HG02970 (cell line): ENCODE data around the gene CBX6.

Experiments used
- ATAC-seq: cut with Tn5 transposase; IDR thresholded peaks from one replicate; pipeline ENCODE4 v1.9.1; 2021; ENCODE audit warnings: mild to moderate bottlenecking, moderate library complexity, moderate number of reproducible peaks; ENCODE audit not compliant: unreplicated experiment, low FRiP score

CBX6 gene

DNA sequence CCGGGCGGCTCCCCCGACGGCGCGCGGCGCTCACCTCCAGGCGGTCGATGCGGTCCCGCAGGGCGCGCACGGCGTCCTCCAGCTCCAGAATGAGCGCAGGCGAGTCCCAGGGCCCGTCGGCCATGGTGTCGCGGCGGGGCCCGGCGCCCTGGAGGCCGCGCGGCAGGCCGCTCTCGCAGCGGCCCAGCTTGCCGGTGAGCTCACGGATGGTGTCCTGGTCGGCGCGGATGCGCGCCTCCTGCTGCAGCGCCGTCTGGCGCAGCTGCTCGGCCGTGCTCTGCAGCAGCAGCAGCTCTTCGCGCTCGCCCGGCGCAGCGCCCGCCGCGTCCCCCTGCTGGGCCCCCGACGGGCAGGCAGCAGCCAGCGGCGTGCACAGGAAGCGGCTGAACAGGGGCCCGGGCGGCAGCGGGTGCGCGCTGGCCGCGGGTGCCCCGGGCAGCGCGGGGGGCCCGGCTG is 28.8 kb downstream of the CBX6 start:
- ATAC-seq: no peak

DNA sequence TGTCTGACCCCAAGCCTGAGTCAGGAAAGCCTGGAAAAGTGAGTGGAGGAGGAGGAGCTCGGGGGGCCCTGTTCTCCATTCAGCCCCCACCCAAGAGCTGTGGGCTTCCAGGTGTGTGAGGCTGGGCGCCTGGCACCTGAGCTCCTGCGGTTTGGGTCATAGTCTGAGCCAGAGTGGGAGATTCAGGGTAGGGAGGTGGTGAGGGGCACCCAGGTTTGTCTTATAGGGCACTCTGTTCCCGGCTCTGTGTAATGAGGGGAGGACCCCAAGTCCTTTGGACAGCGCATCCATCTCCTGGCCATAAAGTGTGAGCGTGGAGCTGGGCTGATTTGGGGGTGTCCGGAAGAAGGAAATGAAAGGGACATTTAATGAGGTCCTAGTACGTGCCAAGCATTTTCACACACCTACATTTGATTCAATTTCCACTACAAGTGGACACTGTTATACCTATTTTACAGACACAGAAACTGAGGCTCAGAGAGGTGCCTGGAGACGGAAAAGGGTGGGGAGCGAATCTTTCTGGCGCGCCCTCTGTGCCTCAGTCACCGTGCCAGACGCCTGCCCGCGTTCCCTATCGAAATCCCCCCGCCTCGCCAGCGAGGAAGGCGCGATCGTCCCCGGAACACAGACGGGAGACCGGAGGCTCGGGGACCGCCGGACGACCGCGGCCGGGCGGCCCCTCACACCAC is 29.4 kb downstream of the CBX6 start:
- no peak for ATAC-seq

DNA sequence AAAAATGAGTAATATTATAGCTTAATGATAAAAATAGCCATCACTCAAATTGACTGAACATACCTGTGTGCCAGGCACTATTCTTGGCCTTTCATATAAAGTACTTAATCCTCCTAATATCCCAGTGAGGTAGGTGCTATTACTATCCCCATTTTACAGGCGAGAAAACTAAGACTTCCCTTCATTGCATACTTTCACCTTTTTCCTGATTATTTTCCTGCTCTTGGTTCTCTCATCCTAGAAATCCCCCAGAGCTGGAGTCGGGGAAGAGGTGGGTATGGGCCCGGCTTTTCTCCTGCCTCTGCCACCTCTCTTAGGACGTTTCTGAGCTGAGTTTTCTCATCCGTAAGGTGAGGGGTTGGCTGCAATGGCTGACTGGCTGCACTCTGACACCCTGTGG is 30.4 kb downstream of the CBX6 start:
- ATAC-seq: no peak

GRCh38 chr22:38841211-38841610 is 30.8 kb downstream of the CBX6 start:
- no peak for ATAC-seq

- no peak for ATAC-seq
Measured at GRCh38 chr22:38840129-38840528, 31.9 kb downstream of the CBX6 start.

GRCh38 chr22:38839686-38840085 is 32.3 kb downstream of the CBX6 start:
- ATAC-seq: no peak

GRCh38 chr22:38837414-38837928 is 34.5 kb downstream of the CBX6 start:
- no peak for ATAC-seq

DNA sequence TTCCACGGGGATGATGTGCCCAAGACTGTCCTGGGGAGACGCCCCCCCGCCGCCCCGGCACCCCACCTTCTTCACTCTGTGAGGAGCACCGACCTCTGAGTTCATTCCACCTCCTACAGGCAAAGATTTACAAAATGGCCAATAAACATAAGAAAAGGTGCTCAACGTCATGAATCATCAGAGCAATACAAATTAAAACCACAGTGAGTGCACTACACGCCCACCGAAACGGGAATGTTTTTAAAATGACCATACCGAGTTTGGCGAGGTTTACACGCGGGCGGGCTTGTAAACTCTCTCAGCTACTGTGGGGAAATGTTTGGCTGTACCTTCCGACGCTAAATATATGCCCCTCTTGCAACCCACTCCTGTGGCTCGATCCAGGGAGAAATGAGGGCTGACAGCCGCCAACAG is 36.1 kb downstream of the CBX6 start:
- ATAC-seq: no peak

- no peak for ATAC-seq
Measured at GRCh38 chr22:38834991-38835390, 37.0 kb downstream of the CBX6 start.

DNA sequence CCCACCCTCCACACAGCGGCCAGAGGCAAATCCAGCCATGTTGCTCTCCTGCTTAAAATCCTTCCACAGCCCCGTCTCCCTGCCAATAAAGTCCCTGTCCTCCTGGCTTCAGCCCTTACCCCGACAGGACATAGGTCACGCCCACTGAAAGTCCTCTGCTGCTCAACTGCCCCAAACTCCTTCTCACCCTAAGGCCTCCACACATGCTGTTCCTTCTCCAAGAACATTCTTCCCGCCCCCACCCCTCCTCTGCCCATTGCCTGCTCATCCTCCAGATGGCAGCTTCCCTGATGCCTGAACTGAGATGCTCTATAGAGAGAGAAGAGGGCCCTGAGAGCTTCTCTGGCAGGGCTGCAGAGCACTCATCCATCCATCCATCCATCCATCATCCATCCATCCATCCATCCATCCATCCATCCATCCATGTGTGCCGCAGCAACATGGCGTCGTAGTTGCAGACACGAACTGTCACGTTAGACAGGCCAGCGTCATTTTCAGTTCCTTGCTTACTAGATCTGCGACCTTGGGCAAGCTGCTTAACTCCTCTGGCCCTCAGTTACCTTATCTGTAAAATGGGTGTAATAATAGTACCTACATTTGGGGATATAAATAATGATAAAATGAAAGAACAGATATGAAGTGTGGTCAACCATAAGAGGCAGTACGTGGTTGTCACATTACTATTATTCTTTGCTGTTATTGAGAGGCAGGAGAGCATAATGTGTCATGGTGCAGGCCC is 37.6 kb downstream of the CBX6 start:
- no peak for ATAC-seq

GRCh38 chr22:38833061-38833460 is 39.0 kb downstream of the CBX6 start:
- no peak for ATAC-seq

- no peak for ATAC-seq
Measured at GRCh38 chr22:38832005-38832978, 39.7 kb downstream of the CBX6 start.

- no peak for ATAC-seq
Measured at GRCh38 chr22:38831166-38831945, 40.7 kb downstream of the CBX6 start.

DNA sequence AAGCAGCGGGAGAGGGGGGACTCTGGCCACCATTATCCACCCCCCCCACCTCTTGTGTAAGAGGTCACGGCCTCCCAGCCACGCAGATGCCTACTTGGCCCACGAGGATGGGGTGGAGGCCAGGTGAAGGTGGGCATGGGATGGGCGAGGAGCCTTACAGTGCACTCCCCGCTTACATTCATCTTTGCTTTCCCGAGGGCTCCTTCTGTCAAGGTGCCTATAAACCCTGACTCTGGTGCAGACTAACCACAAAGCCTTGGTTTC is 41.2 kb downstream of the CBX6 start:
- ATAC-seq: no peak

DNA sequence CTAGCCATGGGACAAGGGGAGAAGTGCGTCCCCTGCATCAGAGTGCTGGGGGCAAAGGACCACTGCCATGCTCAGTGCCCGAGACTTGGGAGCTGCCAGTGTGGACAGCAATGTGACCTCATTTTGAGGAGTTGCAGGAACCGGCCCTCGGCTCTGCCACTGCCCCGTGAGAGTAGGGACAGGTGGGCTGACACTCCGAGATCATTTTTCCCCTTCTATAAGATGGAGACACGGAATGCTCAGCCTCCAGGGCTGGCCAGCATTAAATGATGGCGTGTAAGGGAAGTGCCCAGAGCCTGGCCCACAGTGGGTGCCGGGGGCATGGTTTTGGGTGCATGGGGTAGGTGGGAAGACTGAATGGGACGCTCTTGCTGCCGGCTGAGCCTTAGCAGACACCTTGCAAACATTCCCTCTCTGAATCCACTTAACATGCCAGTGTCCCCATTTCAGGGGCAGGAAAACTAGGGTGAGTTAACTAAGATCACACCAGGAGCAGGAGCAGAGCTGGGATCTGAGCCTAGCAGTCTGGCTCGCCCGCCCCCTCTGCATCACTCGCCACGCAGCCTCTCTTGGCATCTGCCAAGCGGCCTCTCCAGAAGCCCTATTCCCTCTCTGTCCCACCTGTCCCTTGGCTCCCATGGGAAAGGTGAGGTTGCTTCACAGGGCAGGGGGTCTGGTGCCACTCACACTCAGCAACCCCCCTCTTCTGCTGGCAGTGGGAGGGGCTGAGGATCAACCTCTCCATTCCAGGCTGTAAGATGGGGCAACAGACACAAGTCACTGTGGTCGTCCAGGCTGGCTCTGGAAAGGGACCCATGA is 41.8 kb downstream of the CBX6 start:
- ATAC-seq: no peak

GRCh38 chr22:38829485-38829884 is 42.5 kb downstream of the CBX6 start:
- no peak for ATAC-seq

- no peak for ATAC-seq
Measured at GRCh38 chr22:38828616-38829205, 43.3 kb downstream of the CBX6 start.

GRCh38 chr22:38828191-38828590 is 43.8 kb downstream of the CBX6 start:
- ATAC-seq: no peak

DNA sequence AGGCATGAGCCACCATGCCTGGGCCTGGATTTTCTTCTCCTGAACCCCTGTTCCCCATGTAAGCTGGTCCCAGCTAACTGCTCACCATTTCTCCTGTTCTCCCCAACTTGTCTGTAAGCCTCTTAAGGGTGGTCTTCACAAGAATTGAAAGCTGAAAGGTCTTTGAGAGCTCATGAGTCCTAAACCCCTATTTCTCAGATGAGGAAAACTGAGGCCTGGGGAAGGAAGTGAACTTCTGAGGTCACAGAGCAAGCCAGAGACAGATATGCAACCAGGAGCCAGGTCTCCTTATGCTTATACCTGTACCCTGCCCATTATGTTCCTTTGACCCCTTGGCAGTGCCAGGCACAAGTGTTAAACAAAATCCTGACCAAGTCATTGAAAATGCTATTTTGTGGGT is 44.5 kb downstream of the CBX6 start:
- no peak for ATAC-seq
